HUES64 (cell line): ENCODE results near the gene SERPINH1.

ENCODE experiments used
- H3K27ac ChIP-seq: 2 replicates; pipeline ENCODE4 v1.7.0; 2013; ENCODE audit warnings: low read depth, low read length, inconsistent platforms
- H3K27me3 ChIP-seq: 2 replicates; pipeline ENCODE4 v1.6.1; 2013; ENCODE audit warnings: mild to moderate bottlenecking, low read length; ENCODE audit not compliant: insufficient read depth
- H3K36me3 ChIP-seq: 2 replicates; pipeline ENCODE4 v1.6.1; 2013; ENCODE audit warnings: mild to moderate bottlenecking, low read length; ENCODE audit not compliant: insufficient read depth
- H3K4me1 ChIP-seq: 2 replicates; pipeline ENCODE4 v1.6.1; 2013; ENCODE audit warnings: mild to moderate bottlenecking, low read length, moderate library complexity; ENCODE audit not compliant: insufficient read depth
- H3K4me3 ChIP-seq: 2 replicates; pipeline ENCODE4 v1.5.1; 2013; ENCODE audit warnings: mild to moderate bottlenecking, low read length, moderate library complexity
- H3K9ac ChIP-seq: 2 replicates; pipeline ENCODE4 v1.6.1; 2013; ENCODE audit warnings: mild to moderate bottlenecking, low read depth, low read length
- H3K9me3 ChIP-seq: 2 replicates; pipeline ENCODE4 v1.6.1; 2013; ENCODE audit warnings: low read depth, low read length; ENCODE audit not compliant: insufficient read depth
- WGBS: fragments of 150-250, 120-280 bp; methylation state at CpG from one replicate; pipeline ENCODE4 v1.1.7; 2013; ENCODE audit warnings: missing lambda C conversion rate; 5-methylcytosine and 5-hydroxymethylcytosine counted together

Gene SERPINH1

GRCh38 chr11:75566763-75567279, 4.8 kb downstream of the SERPINH1 start:
- no peaks in the 10 kb centered on the region for H3K9me3 ChIP-seq
- H3K9ac ChIP-seq: no peak overlapping the region
- H3K27ac ChIP-seq: no peak overlapping the region
- WGBS: 96% methylated on average over 34 of the region's 34 CpGs
- peaks cover 24% of the 10 kb centered on the region for H3K4me1 ChIP-seq
- H3K27me3 ChIP-seq: no peaks in the 10 kb centered on the region
- no peak overlapping the region for H3K4me3 ChIP-seq
- H3K36me3 ChIP-seq: peaks cover 74% of the 10 kb centered on the region

- H3K36me3 ChIP-seq: peaks cover 86% of the 10 kb centered on the region
- H3K9ac ChIP-seq: no peak overlapping the region
- no peaks in the 10 kb centered on the region for H3K9me3 ChIP-seq
- H3K4me1 ChIP-seq: peaks cover 24% of the 10 kb centered on the region
- 96% methylated on average over 6 of the region's 6 CpGs for WGBS
- H3K27ac ChIP-seq: no peak overlapping the region
- H3K27me3 ChIP-seq: no peaks in the 10 kb centered on the region
- no peak overlapping the region for H3K4me3 ChIP-seq
Observed at GRCh38 chr11:75567971-75568370, 5.9 kb downstream of the SERPINH1 start.

- Histone ChIP-seq H3K9ac (no peak overlapping the region), H3K27me3 (no peaks in the 10 kb centered on the region), H3K4me1 (peaks cover 20% of the 10 kb centered on the region), H3K4me3 (no peak overlapping the region), H3K27ac (no peak overlapping the region), H3K36me3 (peaks cover 91% of the 10 kb centered on the region), H3K9me3 (no peaks in the 10 kb centered on the region)
- WGBS: 94% methylated on average over 14 of the region's 14 CpGs
Observed at GRCh38 chr11:75568616-75569219, 6.7 kb downstream of the SERPINH1 start.

GRCh38 chr11:75570559-75571139, 8.6 kb downstream of the SERPINH1 start:
- Histone ChIP-seq H3K27ac (no peak overlapping the region), H3K4me3 (no peak overlapping the region), H3K9ac (no peak overlapping the region), H3K9me3 (no peaks in the 10 kb centered on the region), H3K27me3 (no peaks in the 10 kb centered on the region), H3K4me1 (peaks cover 3% of the 10 kb centered on the region; the same call in 1 of the 2 replicates), H3K36me3 (peaks cover 80% of the 10 kb centered on the region)
- WGBS: 90% methylated on average over 9 of the region's 9 CpGs

GRCh38 chr11:75571625-75572024, 9.6 kb downstream of the SERPINH1 start:
- peaks cover 70% of the 10 kb centered on the region for H3K36me3 ChIP-seq
- no peaks in the 10 kb centered on the region for H3K9me3 ChIP-seq
- no peaks in the 10 kb centered on the region for H3K27me3 ChIP-seq
- H3K4me1 ChIP-seq: no peaks in the 10 kb centered on the region
- no peak overlapping the region for H3K27ac ChIP-seq
- 93% methylated on average over 14 of the region's 14 CpGs for WGBS
- H3K9ac ChIP-seq: no peak overlapping the region
- no peak overlapping the region for H3K4me3 ChIP-seq

GRCh38 chr11:75572744-75573143, 10.7 kb downstream of the SERPINH1 start:
- no peaks in the 10 kb centered on the region for H3K4me1 ChIP-seq
- 84% methylated on average over 8 of the region's 8 CpGs for WGBS
- H3K4me3 ChIP-seq: no peak overlapping the region
- no peak overlapping the region for H3K9ac ChIP-seq
- H3K27me3 ChIP-seq: no peaks in the 10 kb centered on the region
- H3K9me3 ChIP-seq: no peaks in the 10 kb centered on the region
- H3K36me3 ChIP-seq: peaks cover 59% of the 10 kb centered on the region
- H3K27ac ChIP-seq: no peak overlapping the region

GRCh38 chr11:75574698-75575602, 12.9 kb downstream of the SERPINH1 start:
- 90% methylated on average over 12 of the region's 12 CpGs for WGBS
- Histone ChIP-seq H3K9me3 (no peaks in the 10 kb centered on the region), H3K36me3 (peaks cover 38% of the 10 kb centered on the region), H3K4me1 (no peaks in the 10 kb centered on the region), H3K9ac (no peak overlapping the region), H3K27me3 (no peaks in the 10 kb centered on the region), H3K27ac (no peak overlapping the region), H3K4me3 (no peak overlapping the region)

- no peak overlapping the region for H3K9ac ChIP-seq
- H3K36me3 ChIP-seq: peaks cover 27% of the 10 kb centered on the region
- H3K27me3 ChIP-seq: no peaks in the 10 kb centered on the region
- H3K4me3 ChIP-seq: no peak overlapping the region
- H3K9me3 ChIP-seq: no peaks in the 10 kb centered on the region
- no peak overlapping the region for H3K27ac ChIP-seq
- 87% methylated on average over 6 of the region's 6 CpGs for WGBS
- no peaks in the 10 kb centered on the region for H3K4me1 ChIP-seq
Observed at GRCh38 chr11:75576017-75576416, 14.0 kb downstream of the SERPINH1 start.

GRCh38 chr11:75576499-75576918, 14.5 kb downstream of the SERPINH1 start:
- Histone ChIP-seq H3K9me3 (no peaks in the 10 kb centered on the region), H3K4me1 (no peaks in the 10 kb centered on the region), H3K4me3 (no peak overlapping the region), H3K27ac (0 out of 2 replicates have a peak overlapping the region, but pooled peaks have one; percentile 18), H3K9ac (no peak overlapping the region), H3K36me3 (peaks cover 22% of the 10 kb centered on the region), H3K27me3 (no peaks in the 10 kb centered on the region)
- 37% methylated on average over 8 of the region's 8 CpGs for WGBS

- Histone ChIP-seq H3K9me3 (no peaks in the 10 kb centered on the region), H3K4me3 (no peak overlapping the region), H3K36me3 (peaks cover 15% of the 10 kb centered on the region), H3K27ac (no peak overlapping the region), H3K4me1 (no peaks in the 10 kb centered on the region), H3K9ac (no peak overlapping the region), H3K27me3 (no peaks in the 10 kb centered on the region)
- 44% methylated on average over 6 of the region's 10 CpGs for WGBS
Observed at GRCh38 chr11:75577207-75577606, 15.2 kb downstream of the SERPINH1 start.

- H3K36me3 ChIP-seq: no peaks in the 10 kb centered on the region
- 81% methylated on average over 1 of the region's 1 CpG for WGBS
- H3K4me1 ChIP-seq: peaks cover 4% of the 10 kb centered on the region; the same call in 1 of the 2 replicates
- no peaks in the 10 kb centered on the region for H3K9me3 ChIP-seq
- H3K9ac ChIP-seq: no peak overlapping the region
- no peaks in the 10 kb centered on the region for H3K27me3 ChIP-seq
- H3K4me3 ChIP-seq: no peak overlapping the region
- no peak overlapping the region for H3K27ac ChIP-seq
Observed at GRCh38 chr11:75578977-75579376, 16.9 kb downstream of the SERPINH1 start.
